ENCODE data around the gene PTTG2. TPM values are rescaled to one million over a fixed set of nuclear protein-coding genes. Genes with fewer than 3 reads are reported as not detected.

Gene PTTG2
- total and polyA plus RNA-seq, 2 of the 4 experiments (the other 2 are of a cell fraction): not detected

DNA sequence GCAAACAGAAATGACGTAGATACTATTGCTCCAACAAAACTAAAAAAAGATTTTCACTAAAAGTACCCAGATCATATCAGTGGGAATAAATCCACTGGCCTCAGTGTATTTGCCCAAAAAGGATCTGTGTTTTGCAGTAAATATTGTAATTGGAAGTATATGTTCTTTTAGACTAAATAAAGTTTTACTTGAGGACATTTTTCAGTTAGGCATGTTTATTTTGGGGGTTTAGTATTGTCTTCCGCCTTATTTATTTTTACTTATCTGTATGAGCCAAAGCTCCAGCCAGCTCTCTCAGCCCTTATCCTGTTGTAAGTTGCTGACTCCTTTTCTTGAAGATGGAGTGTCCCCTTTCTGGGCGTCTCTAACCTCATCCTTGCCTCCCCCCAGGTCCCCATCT is 49.8 kb downstream of the PTTG2 start:
- dilution Hi-C loops (cut with HindIII; ENCODE audit: low sequenced_read_pairs, unreplicated experiment) (no loop called here), in situ Hi-C loops (cut with MboI; ENCODE audit: low sequenced_read_pairs) (no loop called here), intact Hi-C loops (cut with micrococcal nuclease) (no loop called here)
- no peaks in the 10 kb centered on the region for H3K9me3 ChIP-seq (ENCODE audit: control insufficient read depth, insufficient read depth, low read length)
- no peak overlapping the region; the same call in 1 of the 2 replicates for H3K4me2 ChIP-seq (ENCODE audit: low read depth, low read length)
- no peak overlapping the region for H2BK5ac ChIP-seq (ENCODE audit: low read depth, low read length, poor library complexity, severe bottlenecking)
- no peak overlapping the region for H3K56ac ChIP-seq (ENCODE audit: extremely low read depth, insufficient read depth, low read length)
- H2BK15ac ChIP-seq (ENCODE audit: low read depth, low read length): no peak overlapping the region
- H3K36me3 ChIP-seq (ENCODE audit: control insufficient read depth, insufficient read depth, low read length): peaks cover 2% of the 10 kb centered on the region; the same call in 1 of the 2 replicates
- no peak overlapping the region for H3K4me3 ChIP-seq (ENCODE audit: insufficient read depth, low read depth, low read length)
- 0 out of 2 replicates have a peak overlapping the region, but pooled peaks have one; percentile 17 for H4K91ac ChIP-seq (ENCODE audit: insufficient read depth, low read depth, low read length)
- H3K27ac ChIP-seq (ENCODE audit: insufficient read depth, low read length): no peak overlapping the region
- peak overlapping the region; percentile 44 for H3K14ac ChIP-seq (replicated peaks; ENCODE audit: low read depth, low read length)
- H2AK5ac ChIP-seq (ENCODE audit: low read depth, low read length): 0 out of 2 replicates have a peak overlapping the region, but pooled peaks have one; percentile 43
- no peak overlapping the region for H2AK9ac ChIP-seq (replicated peaks; ENCODE audit: low read depth, low read length, poor library complexity)
- no TSS peak for BruUV-seq (replicated peaks)
- no peak overlapping the region for H4K8ac ChIP-seq (ENCODE audit: low read depth in 2 of 2, low read length in 2 of 2)
- H4K20me1 ChIP-seq (ENCODE audit: insufficient read depth, low read length): peaks cover 3% of the 10 kb centered on the region; the same call in 1 of the 2 replicates
- H3K79me1 ChIP-seq (ENCODE audit: low read depth in 1 of 2, low read length in 2 of 2): peaks cover 23 to 45% of the 10 kb centered on the region in 2 experiments
- no peak overlapping the region for H3K23ac ChIP-seq (ENCODE audit: low read depth, low read length)
- H3K9ac ChIP-seq (ENCODE audit: low read depth, low read length): no peak overlapping the region; the same call in 1 of the 2 replicates
- peaks cover 13% of the 10 kb centered on the region; the same call in 1 of the 2 replicates for H3K4me1 ChIP-seq (ENCODE audit: control insufficient read depth, insufficient read depth, low read length)
- no peak overlapping the region for H3K18ac ChIP-seq (ENCODE audit: low read depth, low read length)
- WGBS, 2 experiments (ENCODE audit: extremely low coverage in 2 of 2, insufficient read length in 1 of 2): no CpG with 5 or more reads among the region's 3 CpGs
- no peak overlapping the region for H2BK20ac ChIP-seq (ENCODE audit: low read depth, low read length)
- H3K4ac ChIP-seq (ENCODE audit: low read depth, low read length): peak overlapping the region; percentile 56; the same call in 1 of the 2 replicates
- POLR2A ChIA-PET (ENCODE audit: unreplicated experiment): no interaction called here
- CTCF ChIA-PET: no interaction called here
- peak; percentile 19; the same call in 1 of the 2 replicates for ATAC-seq (ENCODE audit: low read depth)
- H4K5ac ChIP-seq (ENCODE audit: low read depth, low read length): no peak overlapping the region
- no peaks in the 10 kb centered on the region for H3K27me3 ChIP-seq (ENCODE audit: control insufficient read depth, insufficient read depth, low read length)
- peak overlapping the region; percentile 59 for H2BK120ac ChIP-seq (ENCODE audit: low read depth, low read length)
- no peak overlapping the region for H2AFZ ChIP-seq (replicated peaks; ENCODE audit: low read length, poor library complexity)
- TF ChIP-seq RFX5 (IDR thresholded peaks at IDR 0.05; ENCODE audit: low read depth, low read length): no peak
- no peak for TF ChIP-seq MXI1 (IDR thresholded peaks at IDR 0.05; ENCODE audit: borderline replicate concordance, low read depth, low read length)
- TF ChIP-seq CHD1 (IDR thresholded peaks at IDR 0.05; ENCODE audit: low read depth, low read length): no peak
- no peak for TF ChIP-seq MAZ (IDR thresholded peaks at IDR 0.05; ENCODE audit: borderline replicate concordance, low read depth, low read length)
- TF ChIP-seq RAD21 (IDR thresholded peaks at IDR 0.05; ENCODE audit: low read length): no peak
- TF ChIP-seq, protein P1, sequence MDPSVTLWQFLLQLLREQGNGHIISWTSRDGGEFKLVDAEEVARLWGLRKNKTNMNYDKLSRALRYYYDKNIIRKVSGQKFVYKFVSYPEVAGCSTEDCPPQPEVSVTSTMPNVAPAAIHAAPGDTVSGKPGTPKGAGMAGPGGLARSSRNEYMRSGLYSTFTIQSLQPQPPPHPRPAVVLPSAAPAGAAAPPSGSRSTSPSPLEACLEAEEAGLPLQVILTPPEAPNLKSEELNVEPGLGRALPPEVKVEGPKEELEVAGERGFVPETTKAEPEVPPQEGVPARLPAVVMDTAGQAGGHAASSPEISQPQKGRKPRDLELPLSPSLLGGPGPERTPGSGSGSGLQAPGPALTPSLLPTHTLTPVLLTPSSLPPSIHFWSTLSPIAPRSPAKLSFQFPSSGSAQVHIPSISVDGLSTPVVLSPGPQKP (IDR thresholded peaks at IDR 0.05; ENCODE audit: borderline replicate concordance, low read depth, low read length): no peak
- TF ChIP-seq BHLHE40 (IDR thresholded peaks at IDR 0.05; ENCODE audit: low read depth, low read length): no peak
- no peak for TF ChIP-seq NFE2L2 (IDR thresholded peaks at IDR 0.05; ENCODE audit: low read depth, low read length)
- TF ChIP-seq SMC3 (IDR thresholded peaks at IDR 0.05; ENCODE audit: low read depth, low read length): no peak
- no peak for TF ChIP-seq POLR2A (IDR thresholded peaks at IDR 0.05; ENCODE audit: low read depth, low read length)
- TF ChIP-seq CEBPB (IDR thresholded peaks at IDR 0.05; ENCODE audit: low read depth, low read length): no peak
- TF ChIP-seq, protein P2, sequence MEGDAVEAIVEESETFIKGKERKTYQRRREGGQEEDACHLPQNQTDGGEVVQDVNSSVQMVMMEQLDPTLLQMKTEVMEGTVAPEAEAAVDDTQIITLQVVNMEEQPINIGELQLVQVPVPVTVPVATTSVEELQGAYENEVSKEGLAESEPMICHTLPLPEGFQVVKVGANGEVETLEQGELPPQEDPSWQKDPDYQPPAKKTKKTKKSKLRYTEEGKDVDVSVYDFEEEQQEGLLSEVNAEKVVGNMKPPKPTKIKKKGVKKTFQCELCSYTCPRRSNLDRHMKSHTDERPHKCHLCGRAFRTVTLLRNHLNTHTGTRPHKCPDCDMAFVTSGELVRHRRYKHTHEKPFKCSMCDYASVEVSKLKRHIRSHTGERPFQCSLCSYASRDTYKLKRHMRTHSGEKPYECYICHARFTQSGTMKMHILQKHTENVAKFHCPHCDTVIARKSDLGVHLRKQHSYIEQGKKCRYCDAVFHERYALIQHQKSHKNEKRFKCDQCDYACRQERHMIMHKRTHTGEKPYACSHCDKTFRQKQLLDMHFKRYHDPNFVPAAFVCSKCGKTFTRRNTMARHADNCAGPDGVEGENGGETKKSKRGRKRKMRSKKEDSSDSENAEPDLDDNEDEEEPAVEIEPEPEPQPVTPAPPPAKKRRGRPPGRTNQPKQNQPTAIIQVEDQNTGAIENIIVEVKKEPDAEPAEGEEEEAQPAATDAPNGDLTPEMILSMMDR (conservative IDR thresholded peaks at IDR 0.05; ENCODE audit: low read depth, low read length): no peak
- TF ChIP-seq FOS (IDR thresholded peaks at IDR 0.05; ENCODE audit: low read depth, low read length): no peak
- no peak for TF ChIP-seq MAFK (IDR thresholded peaks at IDR 0.05; ENCODE audit: low read depth, low read length)
- peaks cover 15% of the 10 kb centered on the region for H3K9me1 ChIP-seq (ENCODE audit: insufficient read depth, low read length)
- no peak for DNase-seq
